ENCODE data around the gene CYBRD1.

Gene CYBRD1

DNA sequence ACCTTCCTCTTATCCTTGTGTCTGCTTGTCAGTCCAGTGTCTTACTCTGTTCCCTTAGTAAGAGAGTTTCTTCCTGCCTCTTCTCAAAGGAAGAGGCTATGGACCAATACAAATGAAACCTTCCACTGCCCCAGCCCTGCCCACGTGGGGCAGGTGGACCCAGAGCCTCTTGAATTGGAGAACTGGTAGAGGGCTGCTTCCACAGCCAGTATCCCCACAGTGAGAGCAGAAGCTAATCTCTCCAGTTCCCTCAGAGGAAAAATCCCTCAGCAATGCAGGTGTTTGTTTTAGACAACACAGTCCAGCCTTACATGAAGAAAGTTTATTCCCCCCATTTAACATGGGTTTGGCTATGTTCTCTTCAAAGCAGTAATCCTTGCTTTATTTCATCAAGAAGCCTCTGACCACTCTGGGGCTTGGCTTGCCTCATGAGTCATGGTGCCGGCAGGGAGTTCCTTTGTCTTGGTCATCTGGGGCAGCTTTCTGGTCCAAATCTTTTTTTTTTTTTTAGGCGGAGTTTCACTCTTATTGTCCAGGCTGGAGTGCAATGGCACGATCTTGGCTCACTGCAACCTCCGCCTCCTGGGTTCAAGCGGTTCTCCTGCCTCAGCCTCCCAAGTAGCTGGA, 6.5 kb upstream of the CYBRD1 start:
- no peaks in the 10 kb centered on the region for H3K36me3 ChIP-seq (ENCODE audit: insufficient read depth, low read length)
- H3K27ac ChIP-seq (ENCODE audit: low read length), result no peak overlapping the region
- DNase-seq (no peak), ATAC-seq (ENCODE audit: insufficient read depth, low read depth) (no peak)
- H2AFZ ChIP-seq (ENCODE audit: low read depth, low read length), result no peak overlapping the region
- TF ChIP-seq EZH2 (IDR thresholded peaks at IDR 0.05; ENCODE audit: borderline replicate concordance, low read depth, low read length, severe bottlenecking), result no peak
- TF ChIP-seq, protein P1, sequence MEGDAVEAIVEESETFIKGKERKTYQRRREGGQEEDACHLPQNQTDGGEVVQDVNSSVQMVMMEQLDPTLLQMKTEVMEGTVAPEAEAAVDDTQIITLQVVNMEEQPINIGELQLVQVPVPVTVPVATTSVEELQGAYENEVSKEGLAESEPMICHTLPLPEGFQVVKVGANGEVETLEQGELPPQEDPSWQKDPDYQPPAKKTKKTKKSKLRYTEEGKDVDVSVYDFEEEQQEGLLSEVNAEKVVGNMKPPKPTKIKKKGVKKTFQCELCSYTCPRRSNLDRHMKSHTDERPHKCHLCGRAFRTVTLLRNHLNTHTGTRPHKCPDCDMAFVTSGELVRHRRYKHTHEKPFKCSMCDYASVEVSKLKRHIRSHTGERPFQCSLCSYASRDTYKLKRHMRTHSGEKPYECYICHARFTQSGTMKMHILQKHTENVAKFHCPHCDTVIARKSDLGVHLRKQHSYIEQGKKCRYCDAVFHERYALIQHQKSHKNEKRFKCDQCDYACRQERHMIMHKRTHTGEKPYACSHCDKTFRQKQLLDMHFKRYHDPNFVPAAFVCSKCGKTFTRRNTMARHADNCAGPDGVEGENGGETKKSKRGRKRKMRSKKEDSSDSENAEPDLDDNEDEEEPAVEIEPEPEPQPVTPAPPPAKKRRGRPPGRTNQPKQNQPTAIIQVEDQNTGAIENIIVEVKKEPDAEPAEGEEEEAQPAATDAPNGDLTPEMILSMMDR (IDR thresholded peaks at IDR 0.05; ENCODE audit: borderline replicate concordance, extremely low read depth, low read length, poor library complexity, severe bottlenecking), result no peak
- H4K20me1 ChIP-seq (ENCODE audit: insufficient read depth, low read length), result no peaks in the 10 kb centered on the region
- peaks cover 11% of the 10 kb centered on the region for H3K27me3 ChIP-seq (ENCODE audit: insufficient read depth, low read length, poor library complexity)
- H3K9me3 ChIP-seq (ENCODE audit: insufficient read depth, low read length, severe bottlenecking), result no peaks in the 10 kb centered on the region
- no peak overlapping the region for H3K4me3 ChIP-seq (ENCODE audit: low read depth in 1 of 2, low read length in 2 of 2)
- no peaks in the 10 kb centered on the region for H3K79me2 ChIP-seq (ENCODE audit: insufficient read depth, low read length)
- H3K4me2 ChIP-seq (ENCODE audit: insufficient read depth, low read length), result no peak overlapping the region
- no peaks in the 10 kb centered on the region for H3K4me1 ChIP-seq (ENCODE audit: insufficient read depth, low read length)
- H3K9ac ChIP-seq (ENCODE audit: low read depth, low read length), result no peak overlapping the region

DNA sequence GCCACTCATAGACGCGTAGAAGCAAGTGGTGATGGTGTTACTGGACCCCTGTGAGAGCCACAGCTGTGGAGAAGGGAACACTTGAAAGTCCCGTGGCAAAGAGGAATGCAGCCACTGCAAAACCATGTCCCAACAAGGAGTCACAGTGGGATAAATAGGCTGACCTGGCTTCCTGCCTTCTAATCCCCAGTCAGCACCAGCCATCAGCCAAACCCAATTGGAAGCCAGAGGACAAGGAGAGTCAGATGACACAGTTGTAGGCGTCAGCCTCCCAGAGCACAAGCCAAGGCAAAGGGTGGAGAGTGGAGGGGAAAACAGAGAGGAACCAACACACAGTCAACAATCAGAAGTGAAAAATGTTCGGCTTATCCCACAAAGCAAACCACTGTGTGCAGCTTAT, 5.5 kb upstream of the CYBRD1 start:
- Histone ChIP-seq H3K36me3 (ENCODE audit: insufficient read depth, low read length) (no peaks in the 10 kb centered on the region), H3K4me2 (ENCODE audit: insufficient read depth, low read length) (no peak overlapping the region), H3K79me2 (ENCODE audit: insufficient read depth, low read length) (no peaks in the 10 kb centered on the region), H3K9me3 (ENCODE audit: insufficient read depth, low read length, severe bottlenecking) (no peaks in the 10 kb centered on the region), H3K4me1 (ENCODE audit: insufficient read depth, low read length) (peaks cover 3% of the 10 kb centered on the region), H3K9ac (ENCODE audit: low read depth, low read length) (no peak overlapping the region), H2AFZ (ENCODE audit: low read depth, low read length) (no peak overlapping the region), H4K20me1 (ENCODE audit: insufficient read depth, low read length) (no peaks in the 10 kb centered on the region), H3K4me3 (ENCODE audit: low read depth in 1 of 2, low read length in 2 of 2) (no peak overlapping the region), H3K27ac (ENCODE audit: low read length) (no peak overlapping the region), H3K27me3 (ENCODE audit: insufficient read depth, low read length, poor library complexity) (peaks cover 21% of the 10 kb centered on the region)
- no peak for ATAC-seq (ENCODE audit: insufficient read depth, low read depth)
- DNase-seq, result no peak
- TF ChIP-seq, protein P1 (IDR thresholded peaks at IDR 0.05; ENCODE audit: borderline replicate concordance, extremely low read depth, low read length, poor library complexity, severe bottlenecking), result no peak

DNA sequence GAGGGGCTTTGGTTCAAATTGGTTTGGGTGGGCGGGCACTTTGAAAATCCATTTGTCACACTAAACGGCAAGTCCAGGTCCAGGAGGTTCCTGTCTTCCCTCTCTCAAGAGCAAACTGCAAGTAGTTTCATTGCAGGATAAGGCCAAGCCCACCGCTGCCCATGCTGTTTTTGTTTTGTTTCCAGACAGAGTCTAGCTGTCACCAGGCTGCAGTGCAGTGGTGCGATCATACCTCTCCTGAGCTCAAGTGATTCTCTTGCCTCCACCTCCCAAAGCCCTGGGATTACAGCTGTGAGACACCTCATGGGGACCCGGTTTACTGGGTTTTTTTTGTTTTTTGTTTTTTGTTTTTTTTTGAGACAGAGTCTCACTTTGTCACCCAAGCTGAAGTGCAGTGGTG, 1.8 kb upstream of the CYBRD1 start:
- no peak overlapping the region for H3K4me3 ChIP-seq (ENCODE audit: low read depth in 1 of 2, low read length in 2 of 2)
- no peaks in the 10 kb centered on the region for H3K9me3 ChIP-seq (ENCODE audit: insufficient read depth, low read length, severe bottlenecking)
- no peaks in the 10 kb centered on the region for H3K36me3 ChIP-seq (ENCODE audit: insufficient read depth, low read length)
- H3K9ac ChIP-seq (ENCODE audit: low read depth, low read length), result no peak overlapping the region
- DNase-seq (no peak), ATAC-seq (ENCODE audit: insufficient read depth, low read depth) (no peak)
- H2AFZ ChIP-seq (ENCODE audit: low read depth, low read length), result no peak overlapping the region
- H3K4me1 ChIP-seq (ENCODE audit: insufficient read depth, low read length), result peaks cover 25% of the 10 kb centered on the region
- TF ChIP-seq, protein P1 (IDR thresholded peaks at IDR 0.05; ENCODE audit: borderline replicate concordance, extremely low read depth, low read length, poor library complexity, severe bottlenecking), result no peak
- no peak for TF ChIP-seq EZH2 (IDR thresholded peaks at IDR 0.05; ENCODE audit: borderline replicate concordance, low read depth, low read length, severe bottlenecking)
- H3K27me3 ChIP-seq (ENCODE audit: insufficient read depth, low read length, poor library complexity), result peaks cover 51% of the 10 kb centered on the region
- H3K4me2 ChIP-seq (ENCODE audit: insufficient read depth, low read length), result no peak overlapping the region
- H3K79me2 ChIP-seq (ENCODE audit: insufficient read depth, low read length), result no peaks in the 10 kb centered on the region
- no peak overlapping the region for H3K27ac ChIP-seq (ENCODE audit: low read length)
- H4K20me1 ChIP-seq (ENCODE audit: insufficient read depth, low read length), result peaks cover 3% of the 10 kb centered on the region
